ENCODE results near the gene NOXA1. TPM values are rescaled to one million over a fixed set of nuclear protein-coding genes. Genes with fewer than 3 reads are reported as not detected.
A peak's percentile ranks its signal among the peaks of the same experiment; 100 is the strongest.

The NOXA1 gene
- total RNA-seq, 1 donor from 2014 or later: 2.2 TPM

DNA sequence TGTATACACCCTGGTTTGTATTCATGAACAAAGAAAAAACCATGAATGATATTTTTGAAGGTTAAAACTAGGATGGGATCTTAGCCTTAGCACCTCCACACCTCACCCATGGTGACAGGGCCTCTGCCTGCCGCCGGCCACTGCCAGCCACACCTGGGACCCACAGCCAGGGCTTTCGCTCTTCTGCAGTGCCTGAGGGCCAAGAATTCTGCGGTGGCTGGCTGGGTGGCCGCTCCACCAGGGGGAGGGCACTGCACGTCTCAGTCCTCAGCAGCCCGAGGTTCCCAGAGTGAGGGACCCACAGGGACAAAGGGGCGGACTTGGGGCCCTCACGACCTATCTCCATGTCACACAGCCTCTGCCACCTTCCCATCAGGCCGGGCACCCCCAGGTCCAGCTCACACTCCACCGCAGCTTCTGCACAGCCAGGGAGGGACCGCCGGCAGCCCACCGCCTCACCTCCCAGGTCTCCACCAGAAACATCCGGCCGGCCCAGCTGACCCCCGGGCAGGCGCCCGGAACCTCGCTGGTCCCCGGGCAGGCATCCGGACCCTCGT lies 7.1 kb upstream of the NOXA1 start:
- intact Hi-C loops (cut with DNase I): no loop called here
- ATAC-seq (no peak), DNase-seq (ENCODE audit: missing footprints) (no peak)

DNA sequence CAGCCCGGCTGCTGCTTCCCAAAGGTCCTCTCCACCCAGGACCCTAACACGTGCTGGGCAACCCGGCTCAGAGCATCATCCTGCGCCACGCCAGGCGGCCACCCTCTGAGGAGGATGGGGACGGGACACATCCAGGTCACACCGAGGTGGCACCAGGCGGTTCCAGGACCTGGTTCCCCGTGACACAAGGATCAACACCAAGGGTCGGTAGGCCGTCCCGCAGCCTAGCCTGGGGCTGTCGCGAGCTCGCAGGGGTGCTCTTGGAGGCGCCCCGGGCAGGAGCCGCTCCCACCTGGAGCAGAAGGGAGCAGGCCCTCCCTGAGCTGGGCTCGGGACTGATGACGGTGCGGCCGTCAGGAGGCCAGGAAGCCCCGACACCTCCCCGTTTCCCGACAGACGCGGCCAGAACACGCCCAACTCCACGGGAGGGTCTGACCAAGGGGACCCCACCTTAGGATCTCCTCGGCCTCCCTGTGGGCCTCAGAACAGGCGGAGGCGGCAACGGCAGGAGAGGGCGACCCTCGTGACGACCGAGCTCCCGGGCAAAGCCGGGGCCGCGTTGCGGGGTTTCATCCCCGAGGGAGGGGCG lies 6.5 kb upstream of the NOXA1 start:
- DNase-seq (ENCODE audit: missing footprints) (no peak), ATAC-seq (no peak)
- intact Hi-C loops (cut with DNase I): no loop called here

DNA sequence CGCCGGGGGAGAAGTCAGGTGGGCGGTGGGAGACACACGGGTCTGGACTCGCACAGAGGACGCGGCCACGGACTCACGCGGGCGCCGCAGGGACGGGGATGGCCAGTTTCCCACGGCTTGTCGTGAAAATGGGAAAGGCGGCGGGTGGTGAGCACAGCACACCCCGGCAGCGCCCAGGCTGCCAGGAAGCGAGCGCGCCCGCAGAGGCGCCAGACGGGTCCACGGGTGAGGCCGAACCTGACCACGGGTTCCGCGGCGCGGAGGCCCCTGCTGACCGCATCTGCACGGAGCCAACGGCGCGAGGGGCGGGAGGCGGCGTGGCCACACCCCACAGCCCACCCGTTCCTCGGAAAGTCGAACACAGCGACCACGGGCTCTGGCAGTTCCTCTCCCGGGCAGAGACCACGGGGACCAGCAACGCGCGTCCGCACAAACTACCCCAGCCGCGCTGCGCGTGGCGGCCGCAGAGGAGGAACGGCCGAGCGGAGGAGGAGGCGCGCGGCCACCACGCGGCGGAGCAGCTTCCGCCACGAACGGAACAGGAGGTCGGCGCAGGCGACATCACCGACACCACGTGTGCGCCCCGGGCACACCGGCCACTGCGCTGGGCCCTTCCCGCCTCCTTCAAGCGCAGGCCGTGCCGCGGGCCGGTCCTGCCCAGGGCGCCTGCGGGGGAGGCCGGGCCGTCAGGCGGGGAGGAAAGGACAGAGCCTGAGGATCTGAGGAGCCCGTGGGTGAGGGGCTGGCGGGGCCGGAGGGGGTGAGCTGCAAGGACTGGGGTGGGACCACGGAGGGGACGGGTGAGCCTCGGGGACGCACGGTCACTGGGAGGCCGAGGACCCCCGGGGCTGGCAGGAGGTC lies 5.8 kb upstream of the NOXA1 start:
- intact Hi-C loops (cut with DNase I): no loop called here
- DNase-seq (ENCODE audit: missing footprints) (no peak), ATAC-seq (peak; percentile 22)

DNA sequence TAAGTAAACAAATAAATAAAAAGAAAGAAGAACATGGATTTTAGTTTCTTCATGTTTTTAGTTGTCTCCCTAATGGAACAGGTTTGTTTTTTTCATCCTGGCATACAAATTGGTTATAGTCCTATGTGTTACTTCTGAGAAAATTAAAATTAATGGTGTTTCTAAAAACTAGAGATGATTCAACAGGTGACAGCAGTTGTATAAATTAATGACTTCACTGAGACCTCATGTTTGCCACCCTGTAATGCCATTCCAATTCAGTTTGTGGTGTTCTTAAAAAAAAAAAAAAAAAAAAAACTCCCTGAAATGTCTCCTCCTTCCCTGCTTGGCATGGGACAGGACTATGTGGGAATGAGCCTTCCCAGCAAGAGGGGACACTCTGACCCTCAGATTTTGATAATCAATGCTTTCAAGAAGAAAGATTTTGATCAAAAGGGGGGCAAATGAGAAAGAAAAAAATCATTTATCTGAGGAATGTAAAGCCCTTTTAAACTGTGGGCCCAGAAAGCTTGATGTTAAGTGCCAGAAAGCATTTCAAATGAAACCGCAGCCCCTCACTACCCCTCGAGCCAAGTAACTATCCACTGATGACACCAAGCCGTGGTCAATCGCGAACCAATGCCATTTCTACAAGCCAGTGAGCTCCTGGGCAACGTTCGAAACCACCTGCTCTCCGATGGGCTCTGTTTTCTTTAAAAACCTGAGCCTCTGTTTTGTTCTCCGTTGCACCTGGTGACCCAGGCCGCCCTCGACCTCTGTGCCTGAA lies 1.2 kb upstream of the NOXA1 start:
- ATAC-seq (no peak), DNase-seq (ENCODE audit: missing footprints) (no peak)
- intact Hi-C loops (cut with DNase I): loop anchor here (2.0 to 10.0 kb wide), 2 partner anchors 103 to 123 kb away; no protein-coding TSS in a partner anchor

DNA sequence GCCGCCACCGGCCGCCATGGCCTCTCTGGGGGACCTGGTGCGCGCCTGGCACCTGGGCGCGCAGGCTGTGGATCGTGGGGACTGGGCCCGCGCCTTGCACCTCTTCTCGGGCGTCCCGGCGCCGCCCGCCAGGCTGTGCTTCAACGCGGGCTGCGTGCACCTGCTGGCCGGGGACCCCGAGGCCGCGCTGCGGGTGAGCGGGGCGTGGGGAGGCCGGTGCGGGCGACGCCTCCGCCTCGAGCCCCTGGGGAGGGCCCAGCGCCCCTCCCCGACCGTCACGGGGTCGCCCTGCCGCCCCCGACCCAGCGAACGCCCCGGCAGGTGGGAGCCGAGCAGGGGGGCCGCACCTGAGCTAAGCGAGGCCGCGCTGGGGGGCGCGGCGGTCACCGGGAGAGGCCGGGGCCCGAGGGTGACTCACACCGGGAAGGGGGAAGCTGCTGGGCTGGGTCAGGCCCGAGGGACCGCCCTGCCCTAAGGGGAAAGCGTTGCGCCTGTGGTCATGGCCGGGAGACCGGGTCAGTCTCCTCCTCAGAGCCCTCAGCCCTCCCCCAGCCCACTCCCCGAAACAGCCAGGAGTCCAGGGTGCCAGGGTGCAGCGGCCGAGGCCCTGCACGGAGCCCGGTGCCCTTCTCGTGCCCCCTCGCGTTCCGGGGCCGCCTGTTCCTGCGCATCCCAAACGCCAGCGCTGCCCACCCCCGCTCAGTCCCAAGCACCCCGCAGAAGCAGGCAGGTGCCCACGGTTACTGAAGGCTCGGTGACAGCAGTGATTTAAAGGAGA lies 510 bp downstream of the NOXA1 start:
- ATAC-seq (peak; percentile 3), DNase-seq (ENCODE audit: missing footprints) (no peak)
- intact Hi-C loops (cut with DNase I): loop anchor here (2.0 to 10.0 kb wide), 2 partner anchors 101 to 125 kb away; no protein-coding TSS in a partner anchor

DNA sequence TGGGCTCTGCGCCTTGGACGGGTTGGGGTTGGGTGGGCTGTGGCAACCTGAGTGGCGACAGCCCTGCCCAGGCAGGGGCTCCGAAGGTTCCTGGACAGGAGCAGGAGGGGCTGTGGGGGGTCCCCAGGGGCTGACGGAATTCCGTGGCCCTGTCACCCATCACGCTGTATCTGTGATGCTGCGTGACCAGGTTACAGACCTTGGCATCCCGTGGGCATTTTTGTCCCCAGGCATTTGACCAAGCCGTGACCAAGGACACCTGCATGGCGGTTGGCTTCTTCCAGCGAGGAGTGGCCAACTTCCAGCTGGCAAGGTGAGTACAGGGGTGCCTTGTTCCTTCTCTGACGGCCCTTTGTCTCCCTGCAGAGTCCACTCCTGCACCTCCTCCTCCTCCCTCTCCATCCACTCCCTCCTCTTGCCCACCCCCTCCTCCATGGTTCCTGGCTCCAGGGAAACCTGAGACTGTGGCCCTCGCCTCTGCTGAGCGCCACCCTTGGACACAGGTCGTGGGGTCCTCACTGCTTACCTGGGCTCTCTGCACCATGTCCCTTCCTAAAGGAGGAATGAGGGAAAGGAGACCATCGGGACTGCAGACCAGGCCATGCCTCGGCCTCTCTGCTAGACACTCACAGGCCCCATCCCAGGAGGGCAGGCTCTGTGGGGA lies 3.0 kb downstream of the NOXA1 start:
- DNase-seq (ENCODE audit: missing footprints) (no peak), ATAC-seq (no peak)
- intact Hi-C loops (cut with DNase I): loop anchor here (10.0 kb wide), 1 partner anchor 99 kb away; no protein-coding TSS in a partner anchor

DNA sequence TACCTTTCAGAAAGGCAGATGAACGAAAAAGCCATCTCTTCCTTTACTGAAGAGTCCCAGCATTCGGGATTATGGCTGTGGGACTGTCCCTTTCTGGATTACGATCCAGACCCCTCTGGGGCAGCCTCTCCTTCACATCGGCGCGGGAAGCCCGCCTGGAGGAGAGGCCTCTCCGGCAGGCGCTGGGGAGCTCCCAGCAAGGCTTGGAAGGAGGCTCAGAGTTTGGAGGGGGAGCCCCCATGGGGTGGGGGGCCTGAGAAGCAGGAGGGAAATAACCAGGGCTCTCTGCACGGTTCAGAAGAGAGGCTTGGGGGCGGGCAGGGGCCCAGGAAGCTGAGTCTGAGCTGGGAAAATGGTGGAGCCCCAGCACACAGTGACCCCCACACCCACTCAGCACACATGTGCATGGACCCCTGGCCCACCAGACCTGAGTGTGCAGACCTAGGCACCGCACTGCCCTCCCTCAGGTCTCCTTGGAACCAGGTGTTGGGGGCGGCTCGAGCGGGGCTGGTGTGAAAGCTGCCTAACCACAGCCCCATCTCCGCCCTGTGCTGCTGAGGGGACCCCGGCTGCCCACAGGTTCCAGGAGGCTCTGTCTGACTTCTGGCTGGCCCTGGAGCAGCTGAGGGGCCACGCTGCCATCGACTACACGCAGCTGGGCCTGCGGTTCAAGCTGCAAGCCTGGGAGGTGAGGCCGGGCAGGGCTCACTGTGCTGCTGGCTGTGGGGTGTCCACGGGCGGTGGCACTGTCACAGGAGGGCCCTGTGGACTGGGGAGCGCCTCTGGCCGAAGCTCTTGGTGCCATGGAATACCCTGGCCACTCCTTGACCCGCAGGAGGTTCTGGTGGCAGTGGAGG lies 4.5 kb downstream of the NOXA1 start:
- intact Hi-C loops (cut with DNase I): loop anchor here (10.0 kb wide), 1 partner anchor 97 kb away; no protein-coding TSS in a partner anchor
- ATAC-seq: no peak

DNA sequence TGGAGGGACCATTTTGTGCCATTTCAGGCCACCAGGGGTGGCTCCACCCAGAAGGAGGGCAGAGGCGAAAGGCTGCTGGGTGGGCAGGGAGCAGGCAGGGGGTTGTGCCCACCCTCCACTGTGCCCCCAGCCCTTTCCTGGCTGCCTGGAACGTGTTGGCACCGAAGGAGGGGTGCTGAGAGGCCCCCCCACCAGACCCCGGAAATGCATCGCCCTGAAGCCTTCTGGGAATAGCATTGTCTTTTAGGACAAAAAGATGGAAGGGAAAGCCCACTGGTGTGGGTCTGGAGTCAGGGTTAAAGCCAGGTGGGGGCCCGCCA lies 5.1 kb downstream of the NOXA1 start:
- ATAC-seq (no peak), DNase-seq (ENCODE audit: missing footprints) (no peak)
- intact Hi-C loops (cut with DNase I): loop anchor here (10.0 kb wide), 1 partner anchor 97 kb away; no protein-coding TSS in a partner anchor

More for the DNA sequence above, 4.5 kb downstream of the NOXA1 start:
- no peak for DNase-seq (ENCODE audit: missing footprints)

DNA sequence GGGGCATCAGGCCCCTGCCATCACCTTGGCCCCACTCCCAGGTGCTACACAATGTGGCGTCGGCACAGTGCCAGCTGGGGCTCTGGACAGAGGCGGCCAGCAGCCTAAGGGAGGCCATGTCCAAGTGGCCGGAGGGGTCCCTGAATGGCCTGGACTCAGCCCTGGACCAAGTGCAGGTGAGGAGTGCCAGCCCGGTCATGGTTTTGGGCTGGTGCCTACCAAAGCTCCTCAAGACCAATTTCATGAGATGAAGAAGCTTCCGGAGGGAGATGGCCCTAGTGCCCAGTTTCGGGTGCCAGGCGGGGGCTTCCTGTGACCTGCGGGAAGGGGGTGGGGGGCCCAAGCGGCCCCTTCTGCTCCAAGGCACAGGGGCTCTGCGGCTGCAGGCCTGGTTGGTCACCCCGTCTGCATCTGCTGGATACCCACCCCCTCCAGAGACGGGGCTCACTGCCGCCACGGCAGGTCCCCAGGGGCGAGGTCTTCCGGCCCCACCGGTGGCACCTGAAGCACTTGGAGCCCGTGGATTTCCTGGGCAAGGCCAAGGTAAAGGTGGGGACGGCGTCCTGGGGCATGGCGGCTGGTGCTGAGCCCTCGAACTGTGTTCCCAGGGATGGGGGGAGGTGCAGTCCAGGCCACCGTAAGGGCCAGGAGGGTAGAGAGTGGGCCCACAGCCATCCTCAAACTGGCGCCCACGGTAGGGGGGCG lies 5.8 kb downstream of the NOXA1 start:
- DNase-seq (ENCODE audit: missing footprints): no peak
- no peak for ATAC-seq
- intact Hi-C loops (cut with DNase I): loop anchor here (10.0 kb wide), 1 partner anchor 96 kb away; no protein-coding TSS in a partner anchor

DNA sequence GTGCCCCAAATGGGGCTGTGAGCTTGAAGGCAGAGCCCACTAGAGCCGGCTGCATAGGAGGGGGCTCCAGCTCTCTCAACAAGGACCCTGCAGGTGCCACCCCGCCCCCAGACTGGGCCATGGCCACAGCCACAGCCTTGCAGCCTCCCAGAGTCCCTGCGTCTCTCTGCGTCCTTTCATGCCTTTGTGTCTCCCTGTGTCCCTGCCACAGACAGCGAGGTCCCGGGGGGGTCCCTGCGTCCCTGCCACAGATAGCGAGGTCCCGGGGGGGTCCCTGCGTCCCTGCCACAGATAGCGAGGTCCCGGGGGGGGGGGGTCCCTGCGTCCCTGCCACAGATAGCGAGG lies 6.3 kb downstream of the NOXA1 start:
- intact Hi-C loops (cut with DNase I): loop anchor here (10.0 kb wide), 1 partner anchor 95 kb away; no protein-coding TSS in a partner anchor
- ATAC-seq (no peak), DNase-seq (ENCODE audit: missing footprints) (no peak)

DNA sequence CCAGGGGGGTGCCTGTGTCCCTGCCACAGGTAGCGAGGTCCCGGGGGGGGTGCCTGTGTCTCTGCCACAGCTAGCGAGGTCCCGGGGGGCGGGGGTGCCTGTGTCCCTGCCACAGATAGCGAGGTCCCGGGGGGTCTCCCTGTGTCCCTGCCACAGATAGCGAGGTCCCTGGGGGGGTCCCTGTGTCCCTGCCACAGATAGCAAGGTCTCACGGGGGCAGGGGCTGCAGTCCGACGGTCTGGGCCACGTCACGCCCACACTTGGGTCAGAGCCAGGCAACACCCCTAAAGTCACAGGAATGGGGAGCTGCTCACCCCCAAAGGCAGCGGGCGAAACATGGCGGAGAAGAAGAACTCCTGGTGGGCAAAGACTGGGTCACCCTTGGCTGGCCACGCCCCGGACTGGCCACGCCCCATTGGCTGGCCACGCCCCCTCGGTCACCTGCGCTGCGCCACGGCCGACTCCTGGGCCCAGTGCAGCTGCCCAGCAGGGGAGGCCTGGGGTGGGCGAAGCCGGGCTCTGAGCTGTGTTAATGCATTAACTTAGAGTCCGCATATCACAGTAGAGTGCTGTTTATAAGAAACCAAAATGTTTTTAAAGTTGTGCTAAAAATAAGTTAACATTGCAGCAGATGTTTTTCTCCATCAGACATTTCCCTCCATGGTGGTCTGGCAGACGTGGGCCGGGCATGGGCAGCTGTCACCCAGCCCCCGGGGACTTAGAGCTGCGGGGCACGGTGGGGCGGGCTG lies 7.0 kb downstream of the NOXA1 start:
- intact Hi-C loops (cut with DNase I): loop anchor here (10.0 kb wide), 1 partner anchor 95 kb away; no protein-coding TSS in a partner anchor
- no peak for DNase-seq (ENCODE audit: missing footprints)
- ATAC-seq: no peak

DNA sequence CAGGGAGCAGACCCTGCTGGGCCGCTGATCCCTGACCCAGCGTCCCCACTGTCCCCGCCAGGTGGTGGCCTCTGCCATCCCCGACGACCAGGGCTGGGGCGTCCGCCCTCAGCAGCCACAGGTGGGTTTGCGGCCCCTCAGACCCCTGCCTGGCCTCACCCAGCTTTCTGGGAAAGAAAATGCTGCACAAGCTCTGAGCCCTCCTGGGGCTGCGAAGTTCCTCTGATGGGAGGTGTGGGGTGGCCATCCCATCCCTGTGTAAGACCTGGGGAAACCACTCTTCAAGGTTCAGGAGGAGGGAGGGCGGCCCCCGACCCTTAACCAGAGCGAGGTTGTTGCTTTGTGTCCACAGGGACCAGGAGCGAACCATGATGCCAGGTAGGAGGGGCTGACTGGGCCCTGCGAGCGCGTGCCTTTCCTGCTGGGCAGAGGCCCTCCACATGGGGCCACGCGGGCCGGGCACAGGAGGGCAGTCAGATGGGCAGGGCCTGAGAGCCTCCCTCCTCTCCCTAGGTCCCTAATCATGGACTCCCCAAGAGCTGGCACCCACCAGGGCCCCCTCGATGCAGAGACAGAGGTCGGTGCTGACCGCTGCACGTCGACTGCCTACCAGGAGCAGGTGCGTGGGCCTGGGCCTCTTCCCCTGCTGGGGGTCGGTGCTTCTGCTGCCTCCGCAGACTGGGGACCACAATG lies 7.7 kb downstream of the NOXA1 start:
- DNase-seq (ENCODE audit: missing footprints) (no peak), ATAC-seq (no peak)
- intact Hi-C loops (cut with DNase I): no loop called here

DNA sequence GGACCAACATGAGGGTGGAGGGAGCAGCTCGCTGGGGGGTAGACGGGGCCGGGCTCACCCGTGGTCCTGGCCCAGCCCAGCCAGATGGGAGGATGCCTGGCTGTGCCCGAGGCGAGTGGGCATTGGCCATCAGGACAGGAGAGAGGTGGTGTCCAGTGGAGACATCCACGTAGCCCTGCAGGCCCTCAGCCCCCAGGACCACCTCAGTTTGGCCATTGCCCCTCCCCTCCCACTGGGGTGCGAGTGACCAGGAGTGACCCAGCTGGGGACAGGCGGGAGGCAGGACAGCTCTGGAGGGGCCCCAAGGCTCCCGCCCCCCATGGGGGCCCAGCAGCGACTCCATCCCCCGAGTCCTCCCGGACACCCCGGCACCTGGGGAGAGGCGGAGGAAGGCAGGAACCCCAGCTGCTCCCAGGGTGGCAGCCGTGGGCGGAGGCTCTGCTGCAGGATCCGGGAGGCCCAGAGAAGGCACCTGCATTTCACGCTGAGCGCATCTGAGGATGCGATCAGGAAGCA lies 8.3 kb downstream of the NOXA1 start:
- DNase-seq (ENCODE audit: missing footprints): no peak
- no peak for ATAC-seq
- intact Hi-C loops (cut with DNase I): no loop called here

DNA sequence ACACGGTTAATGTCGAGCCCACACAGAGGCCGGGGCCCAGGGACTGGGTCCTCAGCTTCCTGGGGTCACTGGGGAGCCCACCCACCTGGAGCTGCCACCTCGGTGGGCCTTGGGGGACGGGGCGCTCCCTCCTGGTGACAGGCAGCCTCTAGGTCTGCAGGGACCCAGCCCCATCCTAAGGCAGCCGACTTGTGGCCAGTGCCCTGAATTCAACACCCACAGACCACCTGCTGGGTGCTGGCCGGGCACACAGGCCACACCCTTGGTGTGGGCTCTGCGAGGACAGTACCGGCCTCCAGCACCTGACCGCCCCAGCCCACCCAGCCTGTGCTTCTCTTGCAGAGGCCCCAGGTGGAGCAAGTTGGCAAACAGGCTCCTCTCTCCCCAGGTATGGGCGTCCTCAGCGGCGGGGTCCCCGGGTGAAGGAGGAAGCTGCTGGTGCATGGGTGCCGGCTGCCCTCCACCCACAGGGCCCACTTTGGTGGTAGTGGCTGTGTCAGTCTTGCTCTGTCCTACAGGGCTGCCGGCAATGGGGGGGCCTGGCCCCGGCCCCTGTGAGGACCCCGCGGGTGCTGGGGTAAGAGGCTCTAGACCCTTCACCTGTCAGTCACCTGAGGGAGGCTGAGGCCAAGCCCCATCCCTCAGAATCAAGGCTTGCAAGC lies 9.6 kb downstream of the NOXA1 start:
- intact Hi-C loops (cut with DNase I): no loop called here
- ATAC-seq (no peak), DNase-seq (ENCODE audit: missing footprints) (no peak)
